Activated effector memory CD4-positive, alpha-beta T cell treated with anti-CD3 and anti-CD28 coated beads, Interleukin-2, amount 50 U/mL, for 16 hours (primary cell): ENCODE data around the gene SYNRG.
"Not testable (repeated sequence)": the region's sequence is repeated elsewhere in the genome, so short reads cannot be mapped to it uniquely, and the experiment has no call there.

Source experiments
- DNase-seq: peaks from one replicate; pipeline ENCODE4 v3.0.0-alpha.2; 2020

Gene SYNRG

DNA sequence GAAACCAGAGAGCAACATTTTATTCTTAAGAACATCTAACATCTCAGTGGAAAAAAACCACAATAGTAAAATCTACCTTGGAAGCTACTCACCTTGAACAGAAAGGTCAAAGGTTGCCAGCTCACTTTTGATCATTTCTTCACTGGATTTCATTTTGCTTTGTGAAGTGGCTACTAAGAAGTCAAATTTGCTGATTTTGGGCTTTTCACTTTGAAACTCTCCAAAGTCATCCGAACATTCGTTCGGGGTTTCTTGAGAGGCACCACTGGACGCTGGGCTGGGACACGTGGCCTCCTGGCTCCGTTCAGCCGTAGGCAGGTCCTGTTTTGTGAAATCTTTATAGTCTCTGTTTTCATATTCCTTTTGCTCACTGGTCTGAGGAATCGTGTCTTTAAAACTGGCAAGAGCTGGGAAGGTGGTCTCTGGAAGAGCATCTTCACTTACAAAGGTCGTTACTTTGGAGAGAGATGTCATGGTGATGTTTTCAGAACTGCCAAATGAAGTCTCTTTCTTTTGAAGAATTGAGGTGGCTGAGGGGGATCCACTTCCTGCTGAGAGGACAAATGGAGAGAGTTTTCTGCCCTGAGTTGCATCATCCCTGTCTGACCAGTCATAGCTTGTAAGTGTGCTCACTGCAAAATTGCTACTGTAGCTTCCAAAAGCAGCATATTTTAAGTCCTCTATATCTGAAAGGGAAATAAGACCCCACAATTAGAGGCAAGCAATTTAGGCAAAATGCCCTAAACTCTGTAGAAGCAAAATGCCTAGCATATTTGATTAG, 67.1 kb downstream of the SYNRG start:
- DNase-seq: no peak

GRCh38 chr17:37538981-37539659, 70.1 kb downstream of the SYNRG start:
- no peak for DNase-seq

GRCh38 chr17:37535906-37536305, 73.3 kb downstream of the SYNRG start:
- no peak for DNase-seq

DNA sequence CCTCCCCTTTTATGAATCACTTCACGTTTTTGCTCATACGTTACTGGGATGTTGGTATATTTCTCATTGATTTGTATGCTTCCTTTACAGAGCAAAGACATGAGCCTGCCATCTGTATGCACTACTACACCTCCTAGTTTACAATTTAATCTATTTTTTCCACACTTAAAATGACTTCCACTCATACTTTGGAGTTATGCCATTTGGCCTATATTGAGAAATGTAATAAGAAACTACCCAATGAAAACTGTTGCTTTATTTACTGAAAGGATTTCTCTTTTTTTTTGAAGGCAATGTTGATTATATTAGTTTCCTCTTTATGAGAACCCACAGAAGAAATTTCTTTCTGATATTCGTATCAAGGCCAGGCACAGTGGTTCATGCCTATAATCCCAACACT, 76.5 kb downstream of the SYNRG start:
- no peak for DNase-seq

DNA sequence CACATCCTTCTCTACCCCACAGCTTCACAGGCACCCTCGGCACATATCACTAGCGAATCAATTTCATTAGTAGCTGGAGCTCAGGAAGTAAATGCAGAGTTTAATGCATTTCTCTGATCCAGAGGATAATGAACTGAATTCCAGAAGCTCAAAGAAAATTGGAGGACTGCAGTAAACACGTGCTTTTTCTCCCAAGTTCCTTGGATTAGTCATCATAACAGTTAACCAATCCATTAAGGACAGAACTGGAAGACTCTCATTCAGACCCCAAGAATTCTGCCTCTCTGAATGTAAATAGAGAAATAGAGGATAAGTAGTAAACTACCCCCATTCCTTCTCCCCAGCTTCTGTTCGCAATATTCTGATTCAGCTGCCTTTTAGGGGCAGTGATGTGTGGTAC, 78.8 kb downstream of the SYNRG start:
- no peak for DNase-seq

DNA sequence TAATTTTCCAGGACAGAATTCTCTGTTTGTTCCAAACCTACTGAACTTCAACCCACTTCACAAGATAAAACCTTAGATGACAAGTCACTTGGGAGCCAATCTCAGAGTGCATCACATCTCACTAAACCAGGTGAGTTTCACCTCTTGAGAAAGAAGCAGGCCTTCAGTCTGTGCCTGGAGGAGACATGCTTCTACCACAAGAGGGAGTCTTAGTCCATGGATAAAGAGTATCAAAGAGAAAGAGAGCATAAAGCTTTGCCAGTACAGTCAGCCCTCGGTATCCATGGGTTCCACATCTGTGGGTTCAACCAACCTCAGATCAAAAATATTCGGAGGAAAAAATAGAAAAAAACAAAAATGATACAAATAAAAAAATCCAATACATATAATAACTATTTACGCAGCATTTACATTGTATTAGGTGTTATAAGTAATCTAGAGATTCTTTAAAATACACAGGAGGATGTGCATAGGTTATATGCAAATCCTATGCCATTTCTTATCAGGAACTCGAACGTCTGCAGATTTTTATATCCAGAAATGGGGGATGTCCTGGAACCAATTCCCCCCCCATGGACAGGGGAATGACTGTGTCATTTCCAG, 81.9 kb downstream of the SYNRG start:
- DNase-seq: no peak

GRCh38 chr17:37523715-37524219, 85.5 kb downstream of the SYNRG start:
- no peak for DNase-seq

DNA sequence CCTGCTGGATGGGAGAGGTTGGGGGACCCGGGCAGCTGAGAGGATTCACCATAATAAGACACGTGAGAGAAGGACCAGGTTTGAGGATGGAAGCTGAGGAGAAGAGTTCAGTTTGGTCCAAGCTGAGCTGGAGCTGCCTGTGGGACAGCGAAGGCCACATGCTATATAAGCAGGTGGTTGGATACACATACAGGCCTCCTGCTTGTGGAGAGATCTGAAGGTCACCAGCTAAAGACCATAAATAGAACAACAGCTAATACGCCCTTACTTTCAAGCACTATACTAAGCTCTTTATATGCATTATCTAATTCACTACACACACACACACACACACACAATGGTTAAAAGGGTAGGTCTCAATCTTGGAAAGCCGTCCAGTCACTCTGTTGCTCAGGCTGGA, 87.4 kb downstream of the SYNRG start:
- no peak for DNase-seq

DNA sequence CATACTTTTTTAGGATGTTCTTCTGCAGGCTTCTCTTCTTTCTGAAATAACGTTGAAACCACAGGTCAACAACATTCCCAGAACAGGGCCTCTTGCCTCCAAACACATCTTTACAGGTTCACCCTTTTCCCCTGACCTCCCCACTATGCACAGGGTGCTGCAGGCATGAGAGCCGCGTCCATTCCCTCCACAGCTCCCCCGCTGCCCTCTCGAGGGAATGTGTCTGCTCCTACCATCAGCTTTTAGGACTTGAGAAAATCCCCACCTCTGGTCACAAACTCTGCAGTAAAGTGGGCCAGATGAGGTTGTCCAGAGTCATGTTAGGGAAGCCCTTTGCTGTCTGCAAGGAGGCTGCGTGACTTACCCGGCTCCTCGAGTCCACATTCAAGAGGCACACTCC, 89.0 kb downstream of the SYNRG start:
- DNase-seq: no peak

DNA sequence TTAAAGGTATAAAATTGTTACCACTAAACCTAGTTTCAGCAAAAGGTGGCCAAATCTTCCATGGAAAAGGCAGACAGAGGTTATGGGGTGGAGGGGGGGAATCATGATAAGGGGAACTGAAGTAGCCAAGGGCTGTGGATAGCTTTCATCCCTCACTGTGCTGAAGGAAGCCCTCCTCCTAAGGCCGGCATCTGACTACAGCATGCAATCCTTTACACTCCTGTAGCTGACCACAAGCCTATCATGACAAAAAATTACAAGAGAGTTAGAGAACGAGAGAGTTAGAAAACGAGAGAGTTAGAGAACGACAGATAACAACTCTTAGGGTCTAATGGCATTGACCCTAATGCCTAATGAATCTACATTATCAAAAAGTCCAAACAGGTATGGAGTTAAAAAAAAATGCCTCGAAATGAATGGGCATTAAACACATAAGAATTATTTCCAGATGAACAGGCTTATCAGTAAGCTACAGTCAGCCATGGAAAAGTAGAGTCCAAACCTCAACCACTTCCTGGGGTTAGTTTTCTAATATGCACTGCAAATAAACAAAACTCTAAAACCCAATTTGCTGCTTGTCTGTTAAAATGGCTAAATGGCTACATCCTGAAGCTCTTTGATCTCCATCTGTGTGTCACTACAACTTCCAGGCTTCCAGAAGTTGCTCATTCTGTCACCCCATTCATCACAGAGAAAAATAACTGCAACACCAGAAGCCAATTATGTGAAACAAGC, 89.8 kb downstream of the SYNRG start:
- DNase-seq: no peak

DNA sequence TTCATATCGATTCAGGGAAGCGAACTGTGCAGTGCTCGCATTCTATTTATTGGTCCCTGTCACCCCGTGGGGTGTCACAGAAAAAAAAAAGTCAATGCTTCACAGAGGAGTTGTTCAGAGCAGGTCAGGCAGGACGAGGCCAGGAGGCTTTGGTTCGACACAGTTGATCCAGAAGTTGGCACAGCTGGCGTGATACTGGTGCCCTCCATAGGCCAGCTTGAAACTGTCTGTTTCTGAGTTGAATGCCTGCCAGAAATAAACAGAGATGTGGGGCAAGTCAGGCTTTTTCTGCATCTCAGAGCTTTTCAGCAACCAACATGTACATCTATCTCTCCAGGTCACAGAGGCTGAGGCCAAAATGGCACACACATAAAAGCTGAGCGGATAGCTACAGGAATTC, 90.4 kb downstream of the SYNRG start:
- no peak for DNase-seq

DNA sequence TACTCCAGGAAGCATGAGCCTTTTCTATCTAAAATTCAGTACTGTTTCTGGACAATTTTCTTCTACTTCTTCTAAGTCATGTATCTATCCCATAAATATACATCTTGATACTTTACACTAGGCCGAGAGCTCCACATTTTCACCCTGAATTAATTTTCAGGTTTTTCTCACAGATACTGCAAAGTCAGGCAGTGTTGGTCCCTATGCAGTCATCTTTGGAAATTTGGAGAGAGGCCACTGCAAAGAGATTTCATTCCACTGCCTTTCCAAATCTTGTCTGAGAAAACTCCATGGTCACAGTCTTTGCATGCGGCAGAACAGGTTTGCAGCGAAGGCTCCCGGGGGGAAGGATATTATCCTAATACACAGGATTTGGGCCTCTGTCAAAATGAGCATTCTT, 91.3 kb downstream of the SYNRG start:
- no peak for DNase-seq

GRCh38 chr17:37516127-37516571, 93.1 kb downstream of the SYNRG start:
- no peak for DNase-seq

GRCh38 chr17:37513711-37514110, 95.5 kb downstream of the SYNRG start:
- DNase-seq: no peak

DNA sequence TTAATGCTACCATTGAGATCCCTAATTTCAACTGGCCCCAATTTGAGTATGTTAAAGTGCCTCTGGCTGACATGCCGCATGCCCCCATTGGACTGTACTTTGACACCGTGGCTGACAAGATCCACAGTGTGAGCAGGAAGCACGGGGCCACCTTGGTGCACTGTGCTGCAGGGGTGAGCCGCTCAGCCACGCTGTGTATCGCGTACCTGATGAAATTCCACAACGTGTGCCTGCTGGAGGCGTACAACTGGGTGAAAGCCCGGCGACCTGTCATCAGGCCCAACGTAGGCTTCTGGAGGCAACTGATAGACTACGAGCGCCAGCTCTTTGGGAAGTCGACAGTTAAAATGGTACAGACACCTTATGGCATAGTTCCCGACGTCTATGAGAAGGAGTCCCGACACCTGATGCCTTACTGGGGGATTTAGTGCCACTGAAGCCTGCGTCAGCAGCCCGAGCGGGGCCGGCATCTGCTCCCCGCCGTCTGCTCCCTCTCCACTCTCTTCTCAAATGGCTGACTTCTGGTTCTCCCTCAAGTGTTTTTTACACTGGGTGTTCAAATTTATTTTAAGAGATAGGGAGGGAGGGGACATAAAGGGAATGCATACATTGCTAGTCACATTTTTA, 96.7 kb downstream of the SYNRG start:
- DNase-seq: no peak

DNA sequence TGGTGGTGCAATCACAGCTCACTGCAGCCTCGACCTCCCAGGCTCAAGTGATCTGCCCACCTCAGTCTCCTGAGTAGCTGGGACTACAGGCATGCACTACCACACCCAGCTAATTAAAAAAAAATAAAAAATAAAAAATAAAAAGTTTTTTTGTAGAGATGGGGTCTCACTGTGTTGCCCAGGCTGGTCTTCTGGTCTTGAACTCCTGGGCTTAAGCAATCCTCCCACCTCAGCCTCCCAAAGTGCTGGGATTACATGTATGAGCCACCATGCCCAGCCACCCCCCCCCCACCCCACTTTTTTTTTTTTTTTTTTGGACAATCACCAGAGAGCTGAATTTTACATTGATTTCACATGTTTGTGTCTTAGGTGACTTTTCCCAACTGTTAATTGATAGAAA, 97.6 kb downstream of the SYNRG start:
- DNase-seq: not testable (repeated sequence)

GRCh38 chr17:37510056-37510455, 99.2 kb downstream of the SYNRG start:
- no peak for DNase-seq

GRCh38 chr17:37507111-37507510, 102.1 kb downstream of the SYNRG start:
- DNase-seq: no peak

GRCh38 chr17:37506678-37507077, 102.5 kb downstream of the SYNRG start:
- DNase-seq: no peak

DNA sequence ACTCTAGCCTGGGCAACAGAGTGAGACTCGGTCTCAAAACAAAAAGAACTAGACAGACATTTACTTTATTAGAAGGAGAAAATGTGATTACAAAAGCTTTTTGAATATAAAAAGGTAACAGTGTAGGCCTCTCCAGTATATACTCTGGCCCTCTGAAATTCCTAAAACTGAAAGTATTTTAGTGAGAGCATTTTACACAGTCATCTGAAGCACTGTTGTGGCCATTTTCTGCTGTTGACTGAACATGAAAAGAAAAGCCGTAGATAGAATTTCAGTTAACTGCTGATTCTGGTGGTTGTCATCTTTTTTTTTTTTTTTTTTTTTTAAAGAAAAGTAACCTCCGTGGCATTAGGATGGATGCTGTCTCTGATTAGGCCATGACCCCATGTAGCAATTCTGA, 103.9 kb downstream of the SYNRG start:
- no peak for DNase-seq

- no peak for DNase-seq
These were observed 106.1 kb downstream of the SYNRG start for GRCh38 chr17:37503148-37503547.

- DNase-seq: no peak
These were observed 106.9 kb downstream of the SYNRG start for GRCh38 chr17:37502009-37502936.
